ENCODE results near the gene GPR87.

DNA sequence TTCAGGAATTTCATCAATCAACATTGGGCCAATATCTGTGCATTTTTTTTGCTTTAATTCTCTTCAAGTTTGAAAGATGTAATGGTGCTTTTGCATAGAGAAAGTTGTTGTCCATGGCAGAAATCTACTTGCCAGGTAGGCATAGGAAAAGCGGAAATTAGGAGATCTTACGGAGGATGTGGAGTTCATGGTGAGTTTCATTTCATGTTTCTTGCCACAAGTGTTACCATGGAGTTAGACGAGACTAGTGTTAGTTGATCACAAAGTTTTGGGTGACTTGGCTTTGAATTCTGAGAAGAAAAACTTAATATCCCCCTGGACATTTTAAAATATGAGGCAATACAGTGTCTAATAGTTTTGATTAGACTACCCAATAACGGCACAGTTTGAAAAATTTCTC lies 13.8 kb upstream of the GPR87 start:
- TF ChIP-seq, protein P1, sequence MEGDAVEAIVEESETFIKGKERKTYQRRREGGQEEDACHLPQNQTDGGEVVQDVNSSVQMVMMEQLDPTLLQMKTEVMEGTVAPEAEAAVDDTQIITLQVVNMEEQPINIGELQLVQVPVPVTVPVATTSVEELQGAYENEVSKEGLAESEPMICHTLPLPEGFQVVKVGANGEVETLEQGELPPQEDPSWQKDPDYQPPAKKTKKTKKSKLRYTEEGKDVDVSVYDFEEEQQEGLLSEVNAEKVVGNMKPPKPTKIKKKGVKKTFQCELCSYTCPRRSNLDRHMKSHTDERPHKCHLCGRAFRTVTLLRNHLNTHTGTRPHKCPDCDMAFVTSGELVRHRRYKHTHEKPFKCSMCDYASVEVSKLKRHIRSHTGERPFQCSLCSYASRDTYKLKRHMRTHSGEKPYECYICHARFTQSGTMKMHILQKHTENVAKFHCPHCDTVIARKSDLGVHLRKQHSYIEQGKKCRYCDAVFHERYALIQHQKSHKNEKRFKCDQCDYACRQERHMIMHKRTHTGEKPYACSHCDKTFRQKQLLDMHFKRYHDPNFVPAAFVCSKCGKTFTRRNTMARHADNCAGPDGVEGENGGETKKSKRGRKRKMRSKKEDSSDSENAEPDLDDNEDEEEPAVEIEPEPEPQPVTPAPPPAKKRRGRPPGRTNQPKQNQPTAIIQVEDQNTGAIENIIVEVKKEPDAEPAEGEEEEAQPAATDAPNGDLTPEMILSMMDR (IDR thresholded peaks at IDR 0.05), result no peak
- TF ChIP-seq POLR2A (IDR thresholded peaks at IDR 0.05), result no peak
